Prostate gland (tissue), 2 donors: ENCODE data around the gene DLGAP1.

ENCODE experiments used
- CTCF ChIP-seq, 4 experiments: fragments of 200-600 bp in 2 of 4; fragments of 450-650 bp in 2 of 4; sonication (generic) in 2 of 4; IDR thresholded peaks; 1 replicate in 3 of 4; 2 replicates in 1 of 4; pipeline ENCODE4 v1.5.1; 2016 to 2019; ENCODE audit warnings: antibody characterized with exemption in 4 of 4, mild to moderate bottlenecking in 2 of 4, moderate library complexity in 2 of 4
- POLR2A ChIP-seq: fragments of 450-650 bp; IDR thresholded peaks from one replicate; pipeline ENCODE4 v1.6.1; 2016; ENCODE audit warnings: antibody characterized with exemption, mild to moderate bottlenecking

- no peak for TF ChIP-seq CTCF (IDR thresholded peaks at IDR 0.05)
- TF ChIP-seq POLR2A: no peak
These were observed 470.8 kb downstream of the DLGAP1 start for GRCh38 chr18:3984163-3984757.
